ENCODE measurements around the gene FGA.

FGA gene

GRCh38 chr4:154590329-154591006 lies at the start of gene FGA:
TSS of gene FGA (minus strand) at chr4:154590742. CDS start at chr4:154590687, 55 bp downstream.
- no peak for DNase-seq

GRCh38 chr4:154634058-154634457 lies 43.5 kb upstream of the FGA start:
- DNase-seq, result no peak

GRCh38 chr4:154631828-154632227 lies 41.3 kb upstream of the FGA start:
- no peak for DNase-seq

GRCh38 chr4:154630324-154630723 lies 39.8 kb upstream of the FGA start:
- no peak for DNase-seq

GRCh38 chr4:154626793-154627484 lies 36.4 kb upstream of the FGA start:
- DNase-seq, result peak; percentile 69

- DNase-seq, result no peak
These were observed 35.4 kb upstream of the FGA start for GRCh38 chr4:154625971-154626370.

- DNase-seq, result no peak
These were observed 33.5 kb upstream of the FGA start for GRCh38 chr4:154623995-154624394.

- no peak for DNase-seq
These were observed 32.9 kb upstream of the FGA start for GRCh38 chr4:154623436-154623835.

- no peak for DNase-seq
These were observed 32.1 kb upstream of the FGA start for GRCh38 chr4:154622598-154622997.

GRCh38 chr4:154620111-154620510 lies 29.6 kb upstream of the FGA start:
- DNase-seq, result no peak

GRCh38 chr4:154618708-154619315 lies 28.3 kb upstream of the FGA start:
- DNase-seq, result peak; percentile 46

GRCh38 chr4:154617820-154618317 lies 27.3 kb upstream of the FGA start:
- DNase-seq, result no peak

- no peak for DNase-seq
These were observed 26.2 kb upstream of the FGA start for GRCh38 chr4:154616731-154617130.

- DNase-seq, result no peak
These were observed 25.7 kb upstream of the FGA start for GRCh38 chr4:154616287-154616686.

GRCh38 chr4:154615211-154615610 lies 24.7 kb upstream of the FGA start:
- DNase-seq, result no peak

GRCh38 chr4:154614306-154614705 lies 23.8 kb upstream of the FGA start:
- DNase-seq, result no peak

- no peak for DNase-seq
These were observed 22.2 kb upstream of the FGA start, which contains the start of gene FGG for GRCh38 chr4:154612472-154613414. TSS of gene FGG (minus strand) at chr4:154612656. CDS start at chr4:154612609, 47 bp downstream.

- DNase-seq, result no peak
These were observed 21.3 kb upstream of the FGA start for GRCh38 chr4:154611833-154612232.

- DNase-seq, result no peak
These were observed 20.0 kb upstream of the FGA start for GRCh38 chr4:154610582-154610981.

- no peak for DNase-seq
These were observed 19.0 kb upstream of the FGA start for GRCh38 chr4:154609532-154609931.

- DNase-seq, result no peak
These were observed 18.1 kb upstream of the FGA start for GRCh38 chr4:154608361-154609252.
